ENCODE data around the gene SMIM20.
A peak's percentile ranks its signal among the peaks of the same experiment; 100 is the strongest.
"Not testable (repeated sequence)": the region's sequence is repeated elsewhere in the genome, so short reads cannot be mapped to it uniquely, and the experiment has no call there.

SMIM20 gene

DNA sequence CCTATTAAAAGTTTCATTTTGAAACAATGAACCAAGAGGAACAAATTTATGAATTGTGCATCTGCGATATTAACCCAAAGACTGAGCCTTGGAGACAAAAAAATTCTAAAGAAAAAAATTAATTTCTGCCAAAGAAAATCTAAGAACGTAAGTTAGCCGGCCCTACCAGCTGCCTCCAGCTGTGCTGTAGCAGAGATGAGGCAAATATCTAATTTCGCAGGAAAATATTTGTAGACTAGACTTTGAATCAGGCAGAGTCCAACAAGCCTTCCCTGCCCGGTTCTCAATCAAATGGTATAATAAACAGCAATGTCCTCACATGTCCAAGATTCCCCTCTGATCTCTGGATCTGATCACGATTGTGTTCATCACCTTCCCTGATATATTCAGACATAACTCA, 21.2 kb upstream of the SMIM20 start:
- DNase-seq = no peak

DNA sequence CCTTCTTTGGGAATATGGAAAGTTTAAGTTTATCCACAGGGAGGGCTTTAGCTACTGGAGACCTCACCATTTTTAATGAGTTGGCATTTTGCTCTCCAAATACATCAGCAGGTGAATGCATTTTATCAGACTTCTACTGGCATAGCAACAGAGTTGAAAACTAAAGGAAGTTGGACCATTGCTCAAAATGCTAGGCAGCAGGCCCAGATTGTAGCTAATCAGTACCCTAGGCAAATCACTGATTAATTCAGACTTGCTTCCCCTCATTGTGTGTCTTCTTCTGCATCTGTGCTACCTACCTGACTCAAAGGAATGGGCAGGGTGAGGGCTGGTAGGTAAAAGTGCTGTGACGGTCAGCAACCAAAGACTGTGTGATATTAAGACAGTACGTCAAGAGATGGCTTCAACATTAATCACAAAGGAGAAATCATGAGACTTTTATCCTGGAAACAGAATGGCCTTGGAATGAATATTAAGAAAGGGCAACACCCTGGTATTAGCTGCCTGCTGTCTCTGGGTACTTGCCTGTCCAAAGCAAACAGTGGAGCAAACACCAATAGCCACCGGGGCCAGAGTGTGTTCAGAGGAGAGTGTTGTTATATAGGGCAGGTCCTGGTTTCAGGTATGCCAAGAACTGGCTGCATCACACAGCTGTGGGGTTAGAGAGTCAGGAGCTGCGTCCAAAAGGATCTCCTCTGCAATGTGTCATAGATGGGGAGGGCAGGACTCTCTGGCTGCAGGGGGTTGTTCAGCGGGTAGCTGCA, 17.1 kb upstream of the SMIM20 start:
- no peak for DNase-seq

DNA sequence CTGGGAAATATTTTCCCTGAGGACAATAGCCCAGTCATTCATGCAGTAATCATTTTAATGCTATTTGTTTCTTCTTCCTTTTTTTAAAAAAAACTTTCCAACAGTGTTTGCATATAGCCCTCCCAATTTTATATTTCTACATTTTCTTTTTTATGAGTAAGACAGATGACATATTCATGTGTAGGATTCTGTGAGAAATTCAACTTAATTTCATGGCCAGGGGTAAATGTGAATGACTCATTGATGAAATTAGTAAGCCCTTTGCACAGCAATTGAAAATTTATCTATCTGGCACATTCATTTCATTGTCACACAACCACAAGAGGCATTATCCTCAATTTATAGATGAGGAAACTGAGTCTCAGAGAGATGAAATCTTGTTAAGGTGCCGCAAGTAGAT, 13.7 kb upstream of the SMIM20 start:
- no peak for DNase-seq

DNA sequence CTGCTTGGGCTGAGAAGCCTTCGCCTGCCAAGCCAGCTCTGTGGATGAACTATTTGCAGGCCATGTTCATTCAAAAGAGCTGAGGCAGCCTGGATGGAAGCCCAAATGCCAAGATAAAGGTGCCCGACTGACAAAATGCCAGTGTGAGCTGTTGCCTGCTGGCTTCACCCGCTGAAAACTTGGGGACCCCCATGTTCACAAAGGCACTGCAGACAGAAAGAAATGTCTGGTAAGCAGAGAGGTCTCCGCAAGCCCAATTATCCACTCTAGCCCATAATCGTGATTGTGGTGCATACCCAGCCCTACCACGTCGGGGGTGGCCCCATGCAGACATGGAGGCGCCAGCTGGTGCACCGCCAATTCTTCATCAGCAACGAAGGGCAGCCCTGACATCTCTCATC, 13.0 kb upstream of the SMIM20 start:
- no peak for DNase-seq

DNA sequence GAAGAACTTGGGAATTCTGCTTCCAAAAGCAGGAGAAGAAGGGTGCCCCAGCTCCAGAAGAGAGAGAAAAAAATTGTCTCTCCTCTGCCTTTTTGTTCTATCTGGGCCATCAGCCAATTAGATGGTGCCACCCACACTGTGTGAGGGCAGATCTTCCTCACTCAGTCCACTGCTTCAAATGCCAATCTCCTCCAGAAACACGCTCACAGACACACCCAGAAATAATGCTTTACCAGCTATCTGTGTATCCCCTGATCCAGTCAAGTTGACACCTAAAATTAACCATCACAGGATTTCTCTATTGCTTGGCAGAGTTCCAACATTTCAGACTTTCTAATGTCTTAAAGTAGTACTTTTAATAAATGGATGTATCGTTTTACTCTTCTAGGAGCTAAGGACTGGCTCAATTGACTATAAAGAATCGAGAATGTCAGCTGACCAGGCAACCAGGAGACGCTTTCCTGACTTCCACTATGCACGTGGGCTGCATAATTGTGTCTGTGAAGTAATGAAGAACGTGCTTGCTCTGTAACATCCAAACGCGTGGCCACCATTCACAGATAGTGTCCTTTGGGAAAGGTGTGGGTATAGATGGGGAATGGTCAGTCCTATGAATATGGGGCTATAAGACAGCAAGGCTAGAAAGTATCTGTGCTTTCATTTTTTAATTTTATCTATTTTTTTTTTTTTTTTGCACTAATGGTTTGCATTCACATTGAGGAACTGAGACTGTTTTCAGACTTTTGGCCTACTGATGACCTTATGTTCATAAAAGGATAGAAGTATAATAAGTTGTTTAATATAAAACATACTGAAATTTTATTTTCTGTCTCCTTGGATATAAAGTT, 9.9 kb upstream of the SMIM20 start:
- no peak for DNase-seq

DNA sequence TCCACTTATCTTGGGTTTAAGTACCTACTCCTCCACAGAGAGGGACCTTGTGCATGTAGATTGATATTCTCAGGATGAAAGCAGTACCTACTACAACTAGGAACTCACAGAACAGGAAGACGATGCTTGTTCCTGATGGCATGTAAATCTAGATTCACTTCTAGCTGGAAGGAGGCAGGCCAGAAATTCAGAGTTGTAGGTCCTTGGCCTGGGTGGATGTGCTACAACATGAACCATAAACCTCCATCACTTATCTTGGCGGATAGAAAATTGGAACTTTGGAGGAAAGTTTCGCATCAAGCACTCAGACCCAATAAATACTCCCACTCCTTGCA, 9.3 kb upstream of the SMIM20 start:
- no peak for DNase-seq

DNA sequence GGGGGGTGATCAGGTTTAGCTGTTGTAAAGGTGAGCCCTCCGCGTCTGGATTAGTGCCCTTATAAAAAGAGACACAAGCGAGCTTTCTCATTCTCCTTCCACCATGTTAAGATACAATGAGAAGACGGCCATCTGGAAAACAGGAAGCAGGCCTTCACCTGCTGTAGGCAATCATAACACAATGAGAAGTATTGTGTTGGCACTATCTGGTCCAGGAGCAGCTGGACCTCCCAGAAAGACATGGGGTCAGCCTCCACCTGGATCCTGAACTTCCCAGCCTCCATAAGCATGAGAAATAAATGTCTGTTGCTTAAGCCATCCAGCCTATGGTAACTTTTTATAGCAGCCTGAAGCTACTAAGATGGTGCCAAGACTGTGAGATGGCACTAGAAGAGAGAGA, 8.6 kb upstream of the SMIM20 start:
- DNase-seq = no peak

DNA sequence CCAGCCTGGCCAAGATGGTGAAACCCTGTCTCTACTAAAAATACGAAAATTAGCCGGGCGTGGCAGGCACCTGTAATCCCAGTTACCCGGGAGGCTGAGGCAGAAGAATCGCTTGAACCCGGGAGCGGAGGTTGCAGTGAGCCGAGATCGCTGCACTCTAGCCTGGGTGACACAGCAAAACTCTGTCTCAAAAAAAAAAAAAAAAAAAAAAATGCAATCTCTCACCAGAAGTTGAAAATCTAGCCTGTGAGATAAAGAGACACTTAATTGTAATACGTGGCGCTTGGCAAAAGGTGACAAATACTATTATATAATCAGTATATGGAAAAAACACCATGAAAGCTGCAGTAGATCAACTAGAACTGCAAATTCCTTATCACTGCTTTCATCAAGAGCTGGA, 7.9 kb upstream of the SMIM20 start:
- DNase-seq = not testable (repeated sequence)

DNA sequence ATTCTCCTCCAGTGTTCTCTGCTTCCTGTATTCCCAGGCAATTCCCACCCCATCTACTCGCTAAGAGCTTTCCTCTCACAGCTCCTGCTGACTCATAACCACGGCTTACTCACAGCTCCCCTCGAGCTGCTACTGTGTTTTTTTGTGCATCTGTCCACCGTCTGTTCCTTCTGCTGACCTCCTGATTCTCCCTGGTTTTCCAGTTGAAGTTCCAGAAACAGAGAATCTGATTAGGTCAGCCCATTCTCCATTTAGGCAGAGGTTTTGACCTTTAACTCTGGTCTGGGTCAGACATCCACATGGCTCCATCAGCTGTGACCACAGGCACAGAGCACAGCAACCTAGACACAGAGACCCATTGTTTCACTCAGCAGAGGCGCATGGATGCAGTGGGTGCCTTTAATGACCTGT, 5.5 kb upstream of the SMIM20 start:
- DNase-seq = no peak

DNA sequence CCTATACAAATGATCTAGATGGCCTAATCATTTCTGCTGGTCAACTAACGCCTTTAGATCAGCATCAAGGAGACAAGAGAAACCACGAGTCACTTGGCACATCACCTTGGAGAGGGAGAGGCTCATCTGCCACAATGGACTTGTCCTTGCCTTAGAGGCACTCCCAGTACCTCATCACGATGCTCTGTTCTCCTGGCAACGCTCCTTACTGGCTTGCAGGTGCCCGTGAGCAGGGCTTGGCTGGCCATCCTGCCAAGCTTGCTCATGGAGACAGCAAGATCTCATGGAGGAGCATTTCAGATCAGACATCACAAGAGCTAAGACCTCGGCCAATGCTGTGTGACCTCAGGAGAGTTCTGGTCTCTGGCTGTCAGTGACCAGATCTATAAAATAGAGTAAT, 2.7 kb upstream of the SMIM20 start:
- no peak for DNase-seq

DNA sequence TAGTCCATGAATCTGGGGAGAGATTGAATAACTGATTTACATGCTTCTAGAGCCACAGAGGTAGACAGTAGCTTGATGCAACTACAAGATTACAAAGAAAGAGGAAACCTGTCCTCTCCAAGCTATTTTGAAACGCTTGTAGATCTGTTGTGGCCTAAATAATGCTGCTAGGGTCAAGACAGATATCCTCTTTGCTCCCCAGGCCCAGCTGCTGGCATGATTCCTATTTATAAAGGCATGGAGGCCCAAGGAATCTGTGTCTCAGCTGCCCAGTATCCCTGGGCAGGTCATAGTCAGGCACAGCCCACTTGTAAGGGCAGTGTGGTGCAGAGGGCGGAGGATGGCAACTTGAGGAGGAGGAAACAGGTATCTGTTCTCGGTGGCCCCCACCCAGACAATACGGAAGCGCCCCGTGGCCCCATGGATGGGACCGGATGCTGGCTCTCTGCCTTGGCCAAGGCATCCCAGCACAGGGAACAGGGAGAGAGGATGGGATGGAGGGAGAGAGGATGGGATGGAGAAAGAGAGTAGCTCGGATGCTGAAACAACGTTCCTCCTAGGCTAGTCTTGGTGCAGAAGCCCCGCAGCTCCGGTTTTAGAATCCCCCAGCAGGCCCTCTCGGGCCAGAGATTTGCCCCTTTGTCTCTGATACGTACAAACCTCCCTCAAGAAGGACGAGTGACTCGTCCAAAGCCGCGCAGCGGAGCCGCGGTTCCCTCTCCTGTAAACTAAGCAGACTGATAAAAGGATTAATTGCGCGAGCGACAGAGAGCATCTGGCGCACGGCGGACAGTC, 767 bp upstream of the SMIM20 start:
- peak in 3 of 4 experiments; percentile 3 to 31 (median 27) for DNase-seq

DNA sequence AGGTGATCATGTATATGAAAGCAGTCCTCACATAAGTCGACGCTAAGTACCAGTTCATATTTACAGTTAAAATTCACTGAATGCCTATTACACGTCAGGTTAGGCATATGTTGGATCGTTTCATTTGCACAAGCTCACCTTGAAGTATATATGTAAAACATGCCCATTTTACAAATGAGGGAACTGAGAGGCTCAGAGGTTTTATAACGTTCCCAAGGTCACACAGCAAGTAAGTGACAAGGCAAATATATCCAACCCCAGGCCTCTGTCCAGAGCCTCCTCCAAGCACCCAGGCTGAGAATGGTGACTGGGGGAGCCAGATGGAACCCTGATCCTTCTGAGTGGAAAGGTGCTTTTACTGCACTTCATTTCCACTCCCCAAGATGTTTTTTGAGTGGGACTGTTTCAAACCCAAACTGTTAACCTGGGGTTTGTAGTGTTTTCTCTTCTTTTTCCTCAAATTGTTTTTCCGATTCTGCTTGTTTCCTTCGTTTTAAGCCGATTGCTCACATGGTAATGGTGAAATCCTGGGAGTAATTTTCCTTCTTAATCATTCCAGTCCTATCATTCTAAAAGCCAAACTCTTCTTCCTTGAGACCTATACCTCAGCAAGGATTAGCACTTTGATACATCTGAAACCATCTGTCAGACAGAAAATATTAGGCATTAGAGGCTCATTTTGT, 791 bp downstream of the SMIM20 start:
- DNase-seq = no peak

DNA sequence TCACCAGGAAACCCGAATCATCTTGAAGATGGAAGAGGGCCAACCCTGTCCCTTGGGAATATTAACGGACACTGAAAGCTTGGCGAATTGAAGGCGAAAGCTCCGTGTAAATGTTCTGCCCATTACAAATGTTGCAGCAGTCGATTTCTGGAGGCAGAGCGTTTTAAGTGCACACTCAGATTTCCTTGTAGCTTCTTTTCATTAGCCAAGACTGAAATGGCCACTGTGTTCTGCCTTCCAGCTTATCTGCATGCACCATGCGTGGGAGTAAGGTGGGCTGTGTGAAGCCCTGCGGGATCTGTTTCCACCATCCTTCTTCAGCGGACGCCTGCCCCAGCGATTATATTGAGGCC, 1.3 kb downstream of the SMIM20 start:
- no peak for DNase-seq

DNA sequence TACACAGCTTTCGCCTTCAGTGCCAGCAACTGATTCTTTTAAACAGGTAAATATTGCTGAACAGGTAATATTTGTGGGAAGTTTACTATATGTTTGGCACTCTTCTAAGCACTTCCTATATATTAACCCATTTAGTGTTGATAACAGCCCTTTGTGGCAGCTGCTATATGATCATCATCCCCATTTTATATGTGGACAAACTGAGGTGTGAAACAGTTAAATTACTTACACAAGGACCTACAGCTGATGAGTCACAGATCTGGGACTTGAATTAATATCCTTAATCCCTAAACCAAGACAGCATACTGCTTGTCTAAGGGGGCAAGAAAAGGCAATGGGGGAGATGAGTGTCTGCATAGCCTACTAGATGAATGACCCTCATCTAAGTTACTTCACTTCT, 2.9 kb downstream of the SMIM20 start:
- DNase-seq = no peak

DNA sequence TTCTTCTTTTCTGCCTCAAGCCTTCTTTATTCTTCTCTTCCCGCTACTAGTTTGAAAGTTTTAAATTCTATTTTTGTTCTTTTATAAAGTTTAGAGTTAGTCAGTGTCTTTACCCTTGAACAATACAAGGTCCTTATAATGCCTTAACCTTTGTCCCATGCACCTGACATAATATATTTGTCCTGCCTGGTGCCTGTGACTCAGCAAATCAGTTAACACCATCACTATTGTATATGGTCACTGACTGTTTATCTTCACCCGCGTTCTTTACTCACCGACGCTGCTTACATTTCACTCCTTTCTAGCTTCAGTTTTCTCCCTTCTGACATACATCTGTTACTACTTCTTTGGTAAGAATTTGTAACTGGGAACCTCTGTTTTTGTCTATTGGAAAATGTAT, 5.7 kb downstream of the SMIM20 start:
- no peak for DNase-seq

DNA sequence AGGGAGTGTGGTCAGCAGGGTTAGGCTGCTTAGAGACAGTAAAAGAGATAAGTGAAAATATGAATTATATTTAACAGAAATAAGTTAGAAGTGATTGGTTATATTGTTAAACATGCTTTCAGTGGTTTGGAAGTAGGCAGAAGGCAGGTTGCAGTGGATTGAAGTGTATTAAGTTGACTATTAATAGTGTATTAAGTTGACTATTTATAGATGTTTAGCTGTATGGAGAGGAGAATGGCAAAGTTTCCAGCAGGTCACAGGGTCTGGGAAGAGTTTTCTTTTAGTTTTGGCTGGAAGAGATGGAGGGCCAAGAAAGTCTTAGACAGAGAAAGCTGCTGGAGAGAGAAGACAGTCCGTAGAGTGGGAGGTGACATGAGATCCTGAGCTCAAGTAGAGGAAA, 7.9 kb downstream of the SMIM20 start:
- DNase-seq = no peak

DNA sequence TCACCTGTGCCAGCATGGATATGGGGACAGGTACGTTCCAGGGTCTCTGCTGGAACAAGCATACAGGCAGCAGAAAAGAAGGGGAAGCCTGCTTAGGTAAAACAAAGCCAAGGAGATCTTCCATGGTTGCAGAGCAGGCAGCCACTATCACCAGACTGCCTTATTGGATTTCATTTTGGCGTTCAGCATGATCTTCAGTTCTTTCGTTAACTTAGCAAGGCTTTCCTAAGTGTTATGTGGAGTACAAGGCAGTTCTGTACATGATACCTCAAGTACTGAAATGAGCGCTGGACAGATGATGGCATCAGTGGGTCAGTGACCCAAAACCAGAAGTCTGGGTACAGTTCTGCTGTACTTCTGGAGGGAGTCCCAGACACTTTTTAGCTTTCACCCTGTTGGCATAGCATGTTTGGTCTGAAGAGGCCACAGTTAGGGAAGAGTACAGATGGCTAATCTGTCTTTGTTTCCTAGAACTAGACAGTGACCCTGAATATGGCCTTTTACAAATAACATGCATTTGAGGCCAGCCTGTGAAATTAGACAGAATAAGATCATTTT, 8.9 kb downstream of the SMIM20 start:
- DNase-seq = no peak

DNA sequence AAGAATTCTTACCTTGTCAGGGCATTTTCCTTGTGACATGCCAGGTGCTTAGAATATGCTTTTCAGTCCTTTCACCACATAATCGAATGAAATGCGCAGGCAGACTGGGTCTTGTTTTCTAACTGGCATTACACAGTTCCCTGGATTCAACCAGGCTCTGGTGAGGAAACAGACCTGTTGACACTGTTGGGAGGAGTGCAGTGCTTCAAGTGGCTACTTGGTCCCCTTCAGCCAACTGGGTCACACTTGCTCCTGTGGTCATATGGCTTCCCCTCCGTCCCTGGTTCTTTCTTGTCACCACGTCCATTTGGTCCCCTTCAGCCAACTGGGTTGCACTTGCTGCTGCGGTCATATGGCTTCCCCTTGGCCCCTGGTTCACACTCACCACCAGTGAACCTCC, 9.7 kb downstream of the SMIM20 start:
- DNase-seq = no peak

DNA sequence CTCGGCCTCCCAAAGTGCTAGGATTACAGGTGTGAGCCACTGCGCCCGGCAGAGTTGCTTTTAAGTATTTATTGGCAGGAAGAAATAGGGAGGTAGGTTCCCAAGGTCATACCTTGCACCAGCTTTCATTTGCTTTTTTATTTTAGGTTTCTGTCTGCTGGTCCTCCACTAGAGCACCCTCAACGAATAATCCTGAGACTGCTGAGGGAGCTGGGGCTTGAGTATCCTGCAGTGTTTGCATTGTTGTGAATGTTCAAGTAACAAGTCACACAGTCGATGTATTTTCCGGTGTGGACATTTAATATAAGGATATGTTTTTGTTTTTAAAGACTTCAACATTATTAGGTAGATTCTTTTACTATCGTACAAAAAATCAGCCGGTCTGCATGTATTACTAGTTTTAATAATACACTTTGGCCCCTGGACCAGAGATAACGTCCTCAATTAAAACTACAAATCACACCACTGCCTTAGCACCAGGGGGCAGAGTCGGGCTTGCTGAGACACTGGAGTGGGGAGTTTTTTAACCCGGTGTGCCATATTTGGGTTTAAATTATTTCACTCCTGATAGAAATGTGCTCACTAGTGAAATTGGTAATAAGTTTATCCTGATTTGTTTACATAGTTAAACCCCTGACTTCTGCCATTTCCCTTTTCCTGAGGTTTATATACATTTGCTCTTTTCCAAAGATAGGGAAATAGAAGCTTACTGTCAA, 11.6 kb downstream of the SMIM20 start:
- DNase-seq = no peak

DNA sequence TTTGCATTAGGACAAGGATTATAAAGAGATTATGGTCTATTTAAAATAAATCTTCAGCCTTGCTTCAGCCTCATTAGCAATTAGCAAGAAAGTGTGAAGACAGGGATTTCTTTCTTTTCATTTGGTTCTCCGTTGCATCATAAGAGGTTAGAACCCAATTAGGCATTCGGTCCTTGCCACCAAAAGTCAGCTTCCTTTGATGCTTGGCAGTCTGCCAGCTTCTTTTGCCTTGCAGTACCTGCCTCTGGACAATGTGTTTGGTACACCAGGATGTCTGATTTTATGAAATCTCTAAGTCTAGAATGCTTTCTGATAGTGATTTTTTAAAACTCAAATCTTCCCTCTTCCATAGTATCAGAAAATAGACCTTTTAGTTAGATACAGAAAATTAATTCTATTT, 12.4 kb downstream of the SMIM20 start:
- no peak for DNase-seq

DNA sequence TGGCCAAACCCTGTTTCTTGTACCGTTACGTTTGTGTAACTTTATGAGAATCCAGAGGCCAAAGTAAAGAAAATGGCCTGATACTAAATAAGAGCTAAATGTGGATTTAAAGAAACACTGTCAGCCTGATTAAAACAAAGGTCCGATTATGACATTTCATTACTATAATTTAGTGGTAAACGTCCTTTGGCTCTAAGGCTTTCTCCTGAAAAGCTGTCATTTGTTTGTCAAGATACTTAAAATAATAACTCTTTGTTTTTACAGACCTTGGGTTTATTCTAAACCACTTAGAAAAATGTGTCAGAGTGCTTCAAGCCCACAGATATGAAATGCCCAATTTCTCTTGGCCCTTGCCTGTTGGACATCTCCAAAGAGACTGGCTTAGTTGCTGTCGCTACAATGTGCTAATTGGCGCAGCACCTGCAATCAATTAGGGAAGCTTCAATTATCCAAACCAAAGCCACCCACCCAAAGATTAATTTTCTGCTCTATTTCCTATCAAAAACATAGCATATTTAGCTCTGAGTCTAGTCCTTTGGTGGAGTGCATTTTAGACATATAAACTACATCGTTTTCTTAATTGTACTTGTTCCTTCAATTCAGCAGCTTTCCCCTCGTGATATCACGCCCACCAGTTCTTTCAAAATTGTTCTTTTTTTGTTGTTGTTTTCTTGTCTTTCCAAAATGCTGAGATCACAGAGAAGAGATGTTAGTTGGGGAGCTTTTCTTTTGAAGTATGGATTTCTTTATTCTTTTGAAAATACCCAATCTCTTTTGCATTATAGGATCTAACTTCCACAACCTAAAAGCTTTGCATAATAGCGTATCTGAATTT, 13.6 kb downstream of the SMIM20 start:
- no peak for DNase-seq
